ENCODE measurements around the gene KHDC3L. TPM values are rescaled to one million over a fixed set of nuclear protein-coding genes. Genes with fewer than 3 reads are reported as not detected.

Gene KHDC3L
- polyA plus RNA-seq, 3 donors: not detected

- TF ChIP-seq, protein P1, sequence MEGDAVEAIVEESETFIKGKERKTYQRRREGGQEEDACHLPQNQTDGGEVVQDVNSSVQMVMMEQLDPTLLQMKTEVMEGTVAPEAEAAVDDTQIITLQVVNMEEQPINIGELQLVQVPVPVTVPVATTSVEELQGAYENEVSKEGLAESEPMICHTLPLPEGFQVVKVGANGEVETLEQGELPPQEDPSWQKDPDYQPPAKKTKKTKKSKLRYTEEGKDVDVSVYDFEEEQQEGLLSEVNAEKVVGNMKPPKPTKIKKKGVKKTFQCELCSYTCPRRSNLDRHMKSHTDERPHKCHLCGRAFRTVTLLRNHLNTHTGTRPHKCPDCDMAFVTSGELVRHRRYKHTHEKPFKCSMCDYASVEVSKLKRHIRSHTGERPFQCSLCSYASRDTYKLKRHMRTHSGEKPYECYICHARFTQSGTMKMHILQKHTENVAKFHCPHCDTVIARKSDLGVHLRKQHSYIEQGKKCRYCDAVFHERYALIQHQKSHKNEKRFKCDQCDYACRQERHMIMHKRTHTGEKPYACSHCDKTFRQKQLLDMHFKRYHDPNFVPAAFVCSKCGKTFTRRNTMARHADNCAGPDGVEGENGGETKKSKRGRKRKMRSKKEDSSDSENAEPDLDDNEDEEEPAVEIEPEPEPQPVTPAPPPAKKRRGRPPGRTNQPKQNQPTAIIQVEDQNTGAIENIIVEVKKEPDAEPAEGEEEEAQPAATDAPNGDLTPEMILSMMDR (IDR thresholded peaks at IDR 0.05): no peak
Observed at GRCh38 chr6:73367761-73368355, 5.4 kb downstream of the KHDC3L start.

DNA sequence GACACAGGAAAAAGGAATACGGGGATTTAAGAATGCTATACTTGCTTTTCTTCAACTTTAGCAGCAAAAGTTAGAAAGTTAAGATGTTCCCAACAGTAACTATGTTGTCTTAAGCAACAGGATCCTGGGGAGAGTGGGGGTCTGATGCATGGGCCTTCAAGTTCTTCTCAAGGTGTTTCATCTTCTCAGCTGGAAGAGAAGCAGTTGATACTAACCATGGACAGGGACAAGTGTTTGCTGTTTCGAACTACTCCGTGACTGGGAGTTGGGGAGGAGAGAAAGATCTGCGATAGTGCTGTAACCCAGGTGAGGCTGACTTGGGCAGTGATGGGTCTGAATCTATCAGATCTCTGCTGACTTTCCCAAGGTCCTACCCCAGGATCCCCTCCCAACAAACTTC, 6.2 kb downstream of the KHDC3L start:
- H3K27me3 ChIP-seq (ENCODE audit: control insufficient read depth in 2 of 2, insufficient read depth in 2 of 2, low read length in 2 of 2): no peaks in the 10 kb centered on the region
- H3K4me2 ChIP-seq (replicated peaks; ENCODE audit: extremely low read depth, low read length, poor library complexity, severe bottlenecking): no peak overlapping the region
- no peaks in the 10 kb centered on the region for H3K36me3 Mint-ChIP-seq
- H3K9me3 ChIP-seq (replicated peaks in 1 of 2; ENCODE audit: control insufficient read depth in 1 of 2, insufficient read depth in 1 of 2, low read length in 2 of 2): peaks cover 13 to 36% of the 10 kb centered on the region in 2 donors
- H3K9ac ChIP-seq (ENCODE audit: insufficient read depth, low read length, poor library complexity, severe bottlenecking): no peak overlapping the region
- WGBS (ENCODE audit: insufficient coverage): 92% methylated on average over 2 of the region's 4 CpGs
- no peak overlapping the region for H3K4me3 ChIP-seq (replicated peaks in 1 of 3; ENCODE audit: low read depth in 2 of 3, low read length in 3 of 3)
- no peaks in the 10 kb centered on the region for H3K79me2 ChIP-seq (ENCODE audit: insufficient read depth, low read length)
- no peaks in the 10 kb centered on the region for H3K36me3 ChIP-seq (replicated peaks in 1 of 2; ENCODE audit: control insufficient read depth in 1 of 2, insufficient read depth in 2 of 2, low read length in 2 of 2)
- H3K4me1 Mint-ChIP-seq: no peaks in the 10 kb centered on the region
- no peak overlapping the region for H3K27ac ChIP-seq (ENCODE audit: low read depth in 1 of 2, low read length in 2 of 2)
- H3K4me3 Mint-ChIP-seq: no peak overlapping the region
- no peak overlapping the region for H2AFZ ChIP-seq (ENCODE audit: insufficient read depth, low read depth, low read length, poor library complexity, severe bottlenecking)
- DNase-seq: no peak
- H4K20me1 ChIP-seq (ENCODE audit: insufficient read depth, low read length): no peaks in the 10 kb centered on the region
- H3K27ac Mint-ChIP-seq: no peak overlapping the region
- peaks cover 3 to 7% (median 3%) of the 10 kb centered on the region in 3 donors for H3K27me3 Mint-ChIP-seq (ENCODE audit: low read depth in 3 of 3)
- intact Hi-C loops (cut with micrococcal nuclease): no loop called here
- TF ChIP-seq, protein P1 (IDR thresholded peaks at IDR 0.05): no peak
- H3K4me1 ChIP-seq (ENCODE audit: control insufficient read depth in 1 of 2, insufficient read depth in 2 of 2, low read length in 2 of 2): no peaks in the 10 kb centered on the region
- H3K9me3 Mint-ChIP-seq: peaks cover 7 to 28% (median 24%) of the 10 kb centered on the region in 7 donors

More at GRCh38 chr6:73367761-73368355, 5.4 kb downstream of the KHDC3L start:
- Histone ChIP-seq H3K4me1 (ENCODE audit: control insufficient read depth in 1 of 2, insufficient read depth in 2 of 2, low read length in 2 of 2) (no peaks in the 10 kb centered on the region), H3K27me3 (ENCODE audit: control insufficient read depth in 2 of 2, insufficient read depth in 2 of 2, low read length in 2 of 2) (no peaks in the 10 kb centered on the region), H3K9me3 (replicated peaks in 1 of 2; ENCODE audit: control insufficient read depth in 1 of 2, insufficient read depth in 1 of 2, low read length in 2 of 2) (peaks cover 13 to 42% of the 10 kb centered on the region in 2 donors), H4K20me1 (ENCODE audit: insufficient read depth, low read length) (no peaks in the 10 kb centered on the region), H2AFZ (ENCODE audit: insufficient read depth, low read depth, low read length, poor library complexity, severe bottlenecking) (no peak overlapping the region), H3K9ac (ENCODE audit: insufficient read depth, low read length, poor library complexity, severe bottlenecking) (no peak overlapping the region), H3K79me2 (ENCODE audit: insufficient read depth, low read length) (no peaks in the 10 kb centered on the region), H3K4me3 (replicated peaks in 1 of 3; ENCODE audit: low read depth in 2 of 3, low read length in 3 of 3) (no peak overlapping the region), H3K4me2 (replicated peaks; ENCODE audit: extremely low read depth, low read length, poor library complexity, severe bottlenecking) (no peak overlapping the region), H3K27ac (ENCODE audit: low read depth in 1 of 2, low read length in 2 of 2) (no peak overlapping the region), H3K36me3 (replicated peaks in 1 of 2; ENCODE audit: control insufficient read depth in 1 of 2, insufficient read depth in 2 of 2, low read length in 2 of 2) (no peaks in the 10 kb centered on the region)
- intact Hi-C loops (cut with micrococcal nuclease): no loop called here
- Mint-ChIP-seq H3K9me3 (peaks cover 11 to 35% (median 24%) of the 10 kb centered on the region in 7 donors), H3K36me3 (no peaks in the 10 kb centered on the region), H3K27me3 (ENCODE audit: low read depth in 3 of 3) (peaks cover 3 to 7% (median 5%) of the 10 kb centered on the region in 3 donors), H3K4me1 (no peaks in the 10 kb centered on the region), H3K27ac (no peak overlapping the region), H3K4me3 (no peak overlapping the region)
- WGBS (ENCODE audit: insufficient coverage): 84% methylated on average over 10 of the region's 16 CpGs
- DNase-seq: no peak
